ENCODE measurements around the gene OR2T2. TPM values are rescaled to one million over a fixed set of nuclear protein-coding genes. Genes with fewer than 3 reads are reported as not detected.
A peak's percentile ranks its signal among the peaks of the same experiment; 100 is the strongest.

The OR2T2 gene
- total and polyA plus RNA-seq, 2 experiments from 2014 or later, result not detected

DNA sequence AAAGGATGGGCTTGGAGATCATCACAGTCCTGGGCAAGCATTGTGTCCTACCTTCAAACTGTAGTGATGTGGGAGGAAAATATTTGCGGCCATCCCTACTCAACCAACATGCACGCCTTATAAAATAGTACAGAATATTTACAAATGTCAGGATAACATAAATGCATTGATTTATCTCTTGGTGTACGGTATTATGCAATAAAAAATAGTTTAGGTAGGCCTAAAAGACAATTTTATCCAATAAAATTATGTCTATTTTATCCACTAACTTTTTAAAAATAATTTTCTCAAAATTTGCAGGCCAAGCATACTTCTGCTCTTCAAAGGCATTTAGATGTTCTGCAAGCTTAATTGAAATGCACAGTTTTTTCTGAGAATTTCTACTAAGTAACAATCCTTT is 42.7 kb upstream of the OR2T2 start, which contains the start of gene OR2T1 (continued):
- TF ChIP-seq, protein P1, sequence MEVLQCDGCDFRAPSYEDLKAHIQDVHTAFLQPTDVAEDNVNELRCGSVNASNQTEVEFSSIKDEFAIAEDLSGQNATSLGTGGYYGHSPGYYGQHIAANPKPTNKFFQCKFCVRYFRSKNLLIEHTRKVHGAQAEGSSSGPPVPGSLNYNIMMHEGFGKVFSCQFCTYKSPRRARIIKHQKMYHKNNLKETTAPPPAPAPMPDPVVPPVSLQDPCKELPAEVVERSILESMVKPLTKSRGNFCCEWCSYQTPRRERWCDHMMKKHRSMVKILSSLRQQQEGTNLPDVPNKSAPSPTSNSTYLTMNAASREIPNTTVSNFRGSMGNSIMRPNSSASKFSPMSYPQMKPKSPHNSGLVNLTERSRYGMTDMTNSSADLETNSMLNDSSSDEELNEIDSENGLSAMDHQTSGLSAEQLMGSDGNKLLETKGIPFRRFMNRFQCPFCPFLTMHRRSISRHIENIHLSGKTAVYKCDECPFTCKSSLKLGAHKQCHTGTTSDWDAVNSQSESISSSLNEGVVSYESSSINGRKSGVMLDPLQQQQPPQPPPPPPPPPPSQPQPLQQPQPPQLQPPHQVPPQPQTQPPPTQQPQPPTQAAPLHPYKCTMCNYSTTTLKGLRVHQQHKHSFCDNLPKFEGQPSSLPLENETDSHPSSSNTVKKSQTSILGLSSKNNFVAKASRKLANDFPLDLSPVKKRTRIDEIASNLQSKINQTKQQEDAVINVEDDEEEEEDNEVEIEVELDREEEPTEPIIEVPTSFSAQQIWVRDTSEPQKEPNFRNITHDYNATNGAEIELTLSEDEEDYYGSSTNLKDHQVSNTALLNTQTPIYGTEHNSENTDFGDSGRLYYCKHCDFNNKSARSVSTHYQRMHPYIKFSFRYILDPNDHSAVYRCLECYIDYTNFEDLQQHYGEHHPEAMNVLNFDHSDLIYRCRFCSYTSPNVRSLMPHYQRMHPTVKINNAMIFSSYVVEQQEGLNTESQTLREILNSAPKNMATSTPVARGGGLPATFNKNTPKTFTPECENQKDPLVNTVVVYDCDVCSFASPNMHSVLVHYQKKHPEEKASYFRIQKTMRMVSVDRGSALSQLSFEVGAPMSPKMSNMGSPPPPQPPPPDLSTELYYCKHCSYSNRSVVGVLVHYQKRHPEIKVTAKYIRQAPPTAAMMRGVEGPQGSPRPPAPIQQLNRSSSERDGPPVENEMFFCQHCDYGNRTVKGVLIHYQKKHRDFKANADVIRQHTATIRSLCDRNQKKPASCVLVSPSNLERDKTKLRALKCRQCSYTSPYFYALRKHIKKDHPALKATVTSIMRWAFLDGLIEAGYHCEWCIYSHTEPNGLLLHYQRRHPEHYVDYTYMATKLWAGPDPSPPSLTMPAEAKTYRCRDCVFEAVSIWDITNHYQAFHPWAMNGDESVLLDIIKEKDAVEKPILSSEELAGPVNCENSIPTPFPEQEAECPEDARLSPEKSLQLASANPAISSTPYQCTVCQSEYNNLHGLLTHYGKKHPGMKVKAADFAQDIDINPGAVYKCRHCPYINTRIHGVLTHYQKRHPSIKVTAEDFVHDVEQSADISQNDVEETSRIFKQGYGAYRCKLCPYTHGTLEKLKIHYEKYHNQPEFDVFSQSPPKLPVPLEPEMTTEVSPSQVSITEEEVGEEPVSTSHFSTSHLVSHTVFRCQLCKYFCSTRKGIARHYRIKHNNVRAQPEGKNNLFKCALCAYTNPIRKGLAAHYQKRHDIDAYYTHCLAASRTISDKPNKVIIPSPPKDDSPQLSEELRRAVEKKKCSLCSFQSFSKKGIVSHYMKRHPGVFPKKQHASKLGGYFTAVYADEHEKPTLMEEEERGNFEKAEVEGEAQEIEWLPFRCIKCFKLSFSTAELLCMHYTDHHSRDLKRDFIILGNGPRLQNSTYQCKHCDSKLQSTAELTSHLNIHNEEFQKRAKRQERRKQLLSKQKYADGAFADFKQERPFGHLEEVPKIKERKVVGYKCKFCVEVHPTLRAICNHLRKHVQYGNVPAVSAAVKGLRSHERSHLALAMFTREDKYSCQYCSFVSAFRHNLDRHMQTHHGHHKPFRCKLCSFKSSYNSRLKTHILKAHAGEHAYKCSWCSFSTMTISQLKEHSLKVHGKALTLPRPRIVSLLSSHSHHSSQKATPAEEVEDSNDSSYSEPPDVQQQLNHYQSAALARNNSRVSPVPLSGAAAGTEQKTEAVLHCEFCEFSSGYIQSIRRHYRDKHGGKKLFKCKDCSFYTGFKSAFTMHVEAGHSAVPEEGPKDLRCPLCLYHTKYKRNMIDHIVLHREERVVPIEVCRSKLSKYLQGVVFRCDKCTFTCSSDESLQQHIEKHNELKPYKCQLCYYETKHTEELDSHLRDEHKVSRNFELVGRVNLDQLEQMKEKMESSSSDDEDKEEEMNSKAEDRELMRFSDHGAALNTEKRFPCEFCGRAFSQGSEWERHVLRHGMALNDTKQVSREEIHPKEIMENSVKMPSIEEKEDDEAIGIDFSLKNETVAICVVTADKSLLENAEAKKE (CRISPR knock-in tag; IDR thresholded peaks at IDR 0.05), result no peak
- no peak for TF ChIP-seq POLR2AphosphoS5 (IDR thresholded peaks at IDR 0.05; ENCODE audit: low read depth)
- no peak for TF ChIP-seq ZNF114 (CRISPR knock-in tag; IDR thresholded peaks at IDR 0.05)
- no peak for TF ChIP-seq JUNB (IDR thresholded peaks at IDR 0.05; ENCODE audit: unreplicated experiment)
- TF ChIP-seq EZH2 (IDR thresholded peaks at IDR 0.05; ENCODE audit: low read depth, unreplicated experiment), result no peak

DNA sequence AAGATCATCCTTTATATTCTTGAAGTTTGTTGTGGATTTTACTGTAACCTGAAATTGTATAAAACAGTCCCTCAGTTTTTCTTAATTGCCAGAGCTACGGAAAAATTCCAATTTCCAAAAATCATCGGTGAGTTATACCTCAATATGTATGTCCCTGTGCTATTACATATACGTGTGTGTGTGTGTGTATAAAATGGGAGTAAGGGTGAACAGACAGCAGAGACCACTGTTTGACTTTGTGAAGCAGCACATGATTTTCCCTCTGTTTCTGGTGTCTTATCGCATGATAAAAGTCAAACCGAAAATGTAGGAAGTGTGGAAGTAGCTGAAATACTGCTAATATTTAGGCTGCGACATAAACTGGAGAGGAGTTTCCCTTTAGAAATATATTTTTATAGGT is 41.4 kb upstream of the OR2T2 start:
- Histone ChIP-seq H3K79me2 (replicated peaks; ENCODE audit: insufficient read depth) (no peaks in the 10 kb centered on the region), H3F3A (replicated peaks; ENCODE audit: low read depth) (no peaks in the 10 kb centered on the region), H3K36me3 (ENCODE audit: insufficient read depth) (peaks cover 15% of the 10 kb centered on the region), H3K4me1 (ENCODE audit: insufficient read depth) (no peaks in the 10 kb centered on the region), H3K9me2 (ENCODE audit: insufficient read depth) (no peaks in the 10 kb centered on the region), H3K4me2 (no peak overlapping the region), H3K27me3 (ENCODE audit: insufficient read depth) (no peaks in the 10 kb centered on the region), H3K27ac (ENCODE audit: low read depth) (no peak overlapping the region), H4K20me1 (replicated peaks; ENCODE audit: insufficient read depth) (no peaks in the 10 kb centered on the region), H3K4me3 (no peak overlapping the region), H2AFZ (no peak overlapping the region)
- ATAC-seq (no peak), DNase-seq (ENCODE audit: low spot score) (peak; percentile 1)
- Mint-ChIP-seq H3K9me3 (peaks cover 83% of the 10 kb centered on the region), H3K4me1 (no peaks in the 10 kb centered on the region), H3K36me3 (ENCODE audit: low read depth) (peaks cover 30% of the 10 kb centered on the region), H3K4me3 (no peak overlapping the region), H3K27ac (no peak overlapping the region), H3K27me3 (ENCODE audit: insufficient read depth, low read depth, poor library complexity) (peaks cover 2% of the 10 kb centered on the region)
- TF ChIP-seq ZNF114 (CRISPR knock-in tag; IDR thresholded peaks at IDR 0.05) (no peak), POLR2AphosphoS5 (IDR thresholded peaks at IDR 0.05; ENCODE audit: low read depth) (no peak), EZH2 (IDR thresholded peaks at IDR 0.05; ENCODE audit: low read depth, unreplicated experiment) (no peak), ZNF331 (CRISPR knock-in tag; IDR thresholded peaks at IDR 0.05; ENCODE audit: low read depth) (no peak), NANOG (IDR thresholded peaks at IDR 0.05; ENCODE audit: borderline replicate concordance) (no peak)
- TF ChIP-seq, protein P2, sequence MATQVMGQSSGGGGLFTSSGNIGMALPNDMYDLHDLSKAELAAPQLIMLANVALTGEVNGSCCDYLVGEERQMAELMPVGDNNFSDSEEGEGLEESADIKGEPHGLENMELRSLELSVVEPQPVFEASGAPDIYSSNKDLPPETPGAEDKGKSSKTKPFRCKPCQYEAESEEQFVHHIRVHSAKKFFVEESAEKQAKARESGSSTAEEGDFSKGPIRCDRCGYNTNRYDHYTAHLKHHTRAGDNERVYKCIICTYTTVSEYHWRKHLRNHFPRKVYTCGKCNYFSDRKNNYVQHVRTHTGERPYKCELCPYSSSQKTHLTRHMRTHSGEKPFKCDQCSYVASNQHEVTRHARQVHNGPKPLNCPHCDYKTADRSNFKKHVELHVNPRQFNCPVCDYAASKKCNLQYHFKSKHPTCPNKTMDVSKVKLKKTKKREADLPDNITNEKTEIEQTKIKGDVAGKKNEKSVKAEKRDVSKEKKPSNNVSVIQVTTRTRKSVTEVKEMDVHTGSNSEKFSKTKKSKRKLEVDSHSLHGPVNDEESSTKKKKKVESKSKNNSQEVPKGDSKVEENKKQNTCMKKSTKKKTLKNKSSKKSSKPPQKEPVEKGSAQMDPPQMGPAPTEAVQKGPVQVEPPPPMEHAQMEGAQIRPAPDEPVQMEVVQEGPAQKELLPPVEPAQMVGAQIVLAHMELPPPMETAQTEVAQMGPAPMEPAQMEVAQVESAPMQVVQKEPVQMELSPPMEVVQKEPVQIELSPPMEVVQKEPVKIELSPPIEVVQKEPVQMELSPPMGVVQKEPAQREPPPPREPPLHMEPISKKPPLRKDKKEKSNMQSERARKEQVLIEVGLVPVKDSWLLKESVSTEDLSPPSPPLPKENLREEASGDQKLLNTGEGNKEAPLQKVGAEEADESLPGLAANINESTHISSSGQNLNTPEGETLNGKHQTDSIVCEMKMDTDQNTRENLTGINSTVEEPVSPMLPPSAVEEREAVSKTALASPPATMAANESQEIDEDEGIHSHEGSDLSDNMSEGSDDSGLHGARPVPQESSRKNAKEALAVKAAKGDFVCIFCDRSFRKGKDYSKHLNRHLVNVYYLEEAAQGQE (IDR thresholded peaks at IDR 0.05; ENCODE audit: unreplicated experiment), result no peak
- TF ChIP-seq, protein P3, sequence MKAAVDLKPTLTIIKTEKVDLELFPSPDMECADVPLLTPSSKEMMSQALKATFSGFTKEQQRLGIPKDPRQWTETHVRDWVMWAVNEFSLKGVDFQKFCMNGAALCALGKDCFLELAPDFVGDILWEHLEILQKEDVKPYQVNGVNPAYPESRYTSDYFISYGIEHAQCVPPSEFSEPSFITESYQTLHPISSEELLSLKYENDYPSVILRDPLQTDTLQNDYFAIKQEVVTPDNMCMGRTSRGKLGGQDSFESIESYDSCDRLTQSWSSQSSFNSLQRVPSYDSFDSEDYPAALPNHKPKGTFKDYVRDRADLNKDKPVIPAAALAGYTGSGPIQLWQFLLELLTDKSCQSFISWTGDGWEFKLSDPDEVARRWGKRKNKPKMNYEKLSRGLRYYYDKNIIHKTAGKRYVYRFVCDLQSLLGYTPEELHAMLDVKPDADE (IDR thresholded peaks at IDR 0.05), result no peak
